Thymus (tissue), 11 donors: ENCODE data around the gene SYDE1. TPM values are rescaled to one million over a fixed set of nuclear protein-coding genes. Genes with fewer than 3 reads are reported as not detected.

ENCODE experiments used
- DNase-seq, 9 donors: peaks; one replicate each; pipeline ENCODE4 v3.0.0-alpha.2; 2013; ENCODE audit warnings: low spot score in 9 of 9, low read depth in 6 of 9, missing footprints in 1 of 9
- H3K27ac ChIP-seq, 2 donors: one replicate each; pipeline ENCODE4 v1.5.1; 2013; ENCODE audit warnings: control low read depth in 1 of 2, low read depth in 1 of 2, low read length in 1 of 2, mild to moderate bottlenecking in 1 of 2, moderate library complexity in 1 of 2
- H3K27me3 ChIP-seq, 2 donors: one replicate each; pipeline ENCODE4 v1.5.1; 2013; ENCODE audit warnings: low read length in 1 of 2; ENCODE audit not compliant: control insufficient read depth in 2 of 2, insufficient read depth in 1 of 2
- H3K36me3 ChIP-seq, 2 donors: one replicate each; pipeline ENCODE4 v1.5.1; 2013; ENCODE audit warnings: low read length in 1 of 2, mild to moderate bottlenecking in 1 of 2, moderate library complexity in 1 of 2; ENCODE audit not compliant: control insufficient read depth in 2 of 2, insufficient read depth in 2 of 2
- H3K4me1 ChIP-seq, 2 donors: one replicate each; pipeline ENCODE4 v1.5.1; 2013; ENCODE audit warnings: low read length in 2 of 2; ENCODE audit not compliant: control insufficient read depth in 2 of 2, insufficient read depth in 2 of 2
- H3K4me3 ChIP-seq, 2 donors: one replicate each; pipeline ENCODE4 v1.5.1; 2013; ENCODE audit warnings: low read length in 2 of 2, control low read depth in 1 of 2, mild to moderate bottlenecking in 1 of 2
- H3K9me3 ChIP-seq, 2 donors: one replicate each; pipeline ENCODE4 v1.5.1; 2013; ENCODE audit warnings: low read length in 1 of 2, mild to moderate bottlenecking in 1 of 2; ENCODE audit not compliant: control insufficient read depth in 2 of 2, insufficient read depth in 1 of 2
- whole genome bisulfite sequencing: extraction: QIAGEN DNeasy Blood & Tissue Kit; methylation state at CpG from one replicate; pipeline ENCODE4 v1.1.7; 2013; 5-methylcytosine and 5-hydroxymethylcytosine counted together
- polyA plus RNA-seq: library from polyadenylated mRNA; stranded (reverse); fragments of 200-250 nt; gene quantifications from one replicate; pipeline ENCODE4 v1.2.3, GENCODE V29; 2013
- total RNA-seq: library from RNA; stranded (reverse); fragments of 120-200 nt; gene quantifications from one replicate; pipeline ENCODE4 v1.2.4, GENCODE V29; 2013
- donor health status: healthy.

The SYDE1 gene
- total and polyA plus RNA-seq, 2 donors = 0.94 to 2.5 TPM

DNA sequence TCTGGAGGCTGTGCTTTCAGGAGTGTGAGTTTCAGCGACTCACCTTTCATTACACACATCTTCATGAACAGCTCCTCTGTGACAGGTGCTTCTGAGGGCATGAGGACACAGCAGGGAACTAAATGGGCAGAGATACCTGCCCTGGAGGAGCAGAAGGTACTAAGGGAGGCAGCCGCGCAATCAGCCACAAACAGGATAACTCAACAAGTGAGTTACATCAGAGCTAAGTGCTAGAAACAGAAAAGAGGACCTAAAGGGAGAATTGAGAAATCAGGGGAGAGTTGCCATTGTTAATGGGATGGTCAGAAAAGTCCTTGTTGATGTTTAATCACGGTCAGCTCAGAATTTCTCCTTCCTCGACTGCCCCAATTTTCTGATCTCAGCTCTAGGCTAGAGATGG, 42.5 kb downstream of the SYDE1 start:
- Histone ChIP-seq H3K27me3 (peaks cover 0 to 2% of the 10 kb centered on the region in 2 donors), H3K36me3 (no peaks in the 10 kb centered on the region), H3K4me3 (no peak overlapping the region), H3K9me3 (no peaks in the 10 kb centered on the region), H3K27ac (no peak overlapping the region), H3K4me1 (no peaks in the 10 kb centered on the region)
- DNase-seq = no peak
- 84% methylated on average over 5 of the region's 5 CpGs for WGBS

DNA sequence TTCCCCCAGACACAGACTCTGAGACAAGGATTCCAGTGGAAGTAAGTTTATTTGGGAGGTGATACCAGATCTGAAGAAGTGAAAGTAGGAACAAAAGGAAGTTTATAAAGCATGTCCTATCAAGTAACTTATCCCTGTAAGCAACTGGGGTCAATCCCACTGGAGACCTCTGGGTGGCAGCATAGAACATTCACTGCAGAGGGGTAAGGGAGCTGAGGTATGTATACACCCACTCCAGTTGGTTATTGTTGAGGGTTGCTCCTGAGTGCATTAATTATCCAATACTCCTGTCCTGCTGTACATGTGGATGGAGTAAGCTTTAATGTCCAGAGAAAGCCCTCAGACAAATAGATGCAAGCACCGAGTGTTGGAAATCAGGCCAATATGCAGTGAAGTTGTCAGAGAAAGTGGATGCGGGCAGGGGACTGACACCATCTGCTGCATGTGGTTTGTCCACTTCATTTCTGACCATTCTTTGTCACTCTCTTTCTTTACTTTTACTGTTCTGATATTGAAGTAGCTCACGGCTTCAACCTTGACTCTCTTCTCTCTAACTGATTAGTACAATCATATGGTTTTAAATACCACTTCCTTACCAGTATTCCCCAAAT, 46.9 kb downstream of the SYDE1 start:
- H3K4me3 ChIP-seq = no peak overlapping the region
- no peaks in the 10 kb centered on the region for H3K9me3 ChIP-seq
- H3K4me1 ChIP-seq = no peaks in the 10 kb centered on the region
- H3K27ac ChIP-seq = no peak overlapping the region
- H3K27me3 ChIP-seq = no peaks in the 10 kb centered on the region
- H3K36me3 ChIP-seq = no peaks in the 10 kb centered on the region
- WGBS = 98% methylated on average over 3 of the region's 3 CpGs
- DNase-seq = peak in 5 of 9 donors; percentile 23 to 51 (median 33)

- H3K27ac ChIP-seq = no peak overlapping the region
- no peak for DNase-seq
- H3K36me3 ChIP-seq = peaks cover 8 to 12% of the 10 kb centered on the region in 2 donors
- H3K4me3 ChIP-seq = no peak overlapping the region
- H3K9me3 ChIP-seq = peaks cover 0 to 9% of the 10 kb centered on the region in 2 donors
- no peaks in the 10 kb centered on the region for H3K27me3 ChIP-seq
- WGBS = 94% methylated on average over 5 of the region's 5 CpGs
- H3K4me1 ChIP-seq = no peaks in the 10 kb centered on the region
Observed at GRCh38 chr19:15155296-15155695, 48.1 kb downstream of the SYDE1 start.

DNA sequence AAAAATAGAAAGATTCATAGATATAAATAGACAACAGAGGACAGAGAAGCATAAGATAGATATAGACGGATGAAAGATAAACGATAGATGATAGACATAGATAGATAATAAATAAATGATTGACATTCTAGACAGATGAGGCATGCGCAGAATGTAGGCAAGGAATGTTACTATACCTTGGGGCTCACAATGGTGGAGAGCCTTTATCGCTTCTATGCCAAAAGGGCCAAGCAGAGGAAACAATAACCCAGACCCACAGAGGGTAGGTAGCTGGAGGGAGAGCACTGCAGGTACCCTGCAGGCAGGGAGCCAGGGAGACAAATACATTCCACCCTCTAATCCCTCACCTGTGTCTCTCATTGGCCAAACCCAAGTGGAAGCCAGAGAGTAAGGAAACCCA, 49.2 kb downstream of the SYDE1 start:
- peaks cover 2 to 19% of the 10 kb centered on the region in 2 donors for H3K9me3 ChIP-seq
- no peaks in the 10 kb centered on the region for H3K27me3 ChIP-seq
- H3K36me3 ChIP-seq = peaks cover 18 to 22% of the 10 kb centered on the region in 2 donors
- WGBS = 98% methylated on average over 4 of the region's 4 CpGs
- no peak for DNase-seq
- H3K4me3 ChIP-seq = no peak overlapping the region
- no peak overlapping the region for H3K27ac ChIP-seq
- H3K4me1 ChIP-seq = no peaks in the 10 kb centered on the region

- H3K27me3 ChIP-seq = no peaks in the 10 kb centered on the region
- peaks cover 45 to 49% of the 10 kb centered on the region in 2 donors for H3K36me3 ChIP-seq
- no peak overlapping the region for H3K27ac ChIP-seq
- peaks cover 4 to 22% of the 10 kb centered on the region in 2 donors for H3K9me3 ChIP-seq
- 90% methylated on average over 3 of the region's 3 CpGs for WGBS
- no peak for DNase-seq
- H3K4me1 ChIP-seq = no peaks in the 10 kb centered on the region
- no peak overlapping the region for H3K4me3 ChIP-seq
Observed at GRCh38 chr19:15159251-15159650, 52.0 kb downstream of the SYDE1 start.

DNA sequence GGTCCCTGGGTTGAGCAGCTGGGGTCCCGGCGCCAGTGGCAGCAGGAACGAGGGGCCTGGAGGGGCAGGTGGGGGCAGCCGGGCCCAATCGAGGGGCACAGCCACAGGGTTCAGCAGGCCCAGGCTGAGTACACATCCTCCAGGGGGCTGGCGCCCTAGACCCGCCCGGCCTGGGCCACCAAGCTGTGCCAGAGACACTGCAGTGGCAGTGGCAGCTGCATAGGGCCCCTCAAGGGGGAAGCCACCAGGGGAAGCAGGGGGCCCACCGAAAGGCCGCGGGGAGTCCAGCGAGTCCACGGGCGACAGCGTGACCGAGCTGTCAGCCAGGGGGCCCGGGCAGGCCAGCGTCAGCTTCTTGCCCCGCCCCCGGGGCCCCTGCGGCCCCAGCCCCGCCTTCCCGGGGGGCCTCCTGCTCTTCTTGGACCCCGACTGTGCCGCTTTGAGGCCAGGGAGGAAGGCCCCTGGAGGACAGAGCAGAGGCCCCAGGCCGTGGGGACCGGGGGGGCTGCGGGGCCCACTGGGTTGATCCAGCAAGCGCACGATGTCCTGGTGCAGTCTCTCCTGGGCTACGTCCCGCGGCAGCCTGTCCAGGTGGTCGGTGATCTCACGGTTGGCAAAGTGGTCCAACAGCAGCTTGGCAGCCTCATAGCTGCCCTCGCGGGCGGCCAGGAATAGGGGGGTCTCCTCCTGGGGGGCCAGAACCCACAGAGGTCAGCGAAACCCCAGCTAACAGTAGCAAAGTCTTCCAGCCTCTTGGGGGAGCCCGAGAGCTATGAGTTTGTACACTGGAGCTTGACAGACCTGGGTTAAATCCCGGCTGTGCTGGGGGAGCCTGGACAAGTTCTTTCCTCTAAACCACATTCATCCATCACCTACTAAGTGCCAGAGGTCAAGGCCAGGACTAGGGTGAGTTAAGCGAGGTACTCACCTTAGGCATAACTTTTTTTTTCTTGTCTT, 54.1 kb downstream of the SYDE1 start:
- Histone ChIP-seq H3K27ac (no peak overlapping the region), H3K36me3 (peaks cover 65 to 70% of the 10 kb centered on the region in 2 donors), H3K4me3 (no peak overlapping the region), H3K4me1 (no peaks in the 10 kb centered on the region), H3K27me3 (no peaks in the 10 kb centered on the region), H3K9me3 (peaks cover 12 to 39% of the 10 kb centered on the region in 2 donors)
- WGBS = 98% methylated on average over 42 of the region's 42 CpGs
- DNase-seq = no peak

Other genes with a start within 250 kb of the SYDE1 start
- gene OR7A17, start 221.3 kb upstream of the SYDE1 start, total RNA-seq = not detected
- not detected for gene OR7A17, start 221.3 kb upstream of the SYDE1 start, polyA plus RNA-seq
- not detected for gene OR7C2, start 165.9 kb upstream of the SYDE1 start, total RNA-seq
- not detected for gene OR7C2, start 165.9 kb upstream of the SYDE1 start, polyA plus RNA-seq
- 0.05 TPM for gene SLC1A6, start 127.5 kb upstream of the SYDE1 start, total RNA-seq
- gene SLC1A6, start 127.5 kb upstream of the SYDE1 start, polyA plus RNA-seq = 0.18 TPM
- gene CASP14, start 57.9 kb upstream of the SYDE1 start, total RNA-seq = 0.24 TPM
- 13.0 TPM for gene CASP14, start 57.9 kb upstream of the SYDE1 start, polyA plus RNA-seq
- not detected for gene OR1I1, start 25.2 kb upstream of the SYDE1 start, total RNA-seq
- gene OR1I1, start 25.2 kb upstream of the SYDE1 start, polyA plus RNA-seq = 0.05 TPM
- 14.8 TPM for gene NOTCH3, start 93.6 kb downstream of the SYDE1 start, total RNA-seq
- gene NOTCH3, start 93.6 kb downstream of the SYDE1 start, polyA plus RNA-seq = 11.3 TPM
- 0.71 TPM for gene EPHX3, start 125.0 kb downstream of the SYDE1 start, total RNA-seq
- 4.8 TPM for gene EPHX3, start 125.0 kb downstream of the SYDE1 start, polyA plus RNA-seq
- 7.6 TPM for gene BRD4, start 225.1 kb downstream of the SYDE1 start, total RNA-seq
- gene BRD4, start 225.1 kb downstream of the SYDE1 start, polyA plus RNA-seq = 26.0 TPM